HEK293 (cell line): ENCODE results near the gene UGT1A10.

ENCODE experiments used
- CTCF ChIP-seq: fragments of 450-650 bp; formaldehyde crosslinking; IDR thresholded peaks from 2 replicates; pipeline ENCODE4 v1.5.1; 2016; ENCODE audit warnings: missing biosample characterization, missing genetic modification characterization
- KLF16 ChIP-seq: fragments of 450-650 bp; formaldehyde crosslinking; IDR thresholded peaks from 2 replicates; pipeline ENCODE4 v1.5.1; 2017; ENCODE audit warnings: missing biosample characterization, missing genetic modification characterization
- ZNF416 ChIP-seq: fragments of 450-650 bp; formaldehyde crosslinking; IDR thresholded peaks from 2 replicates; pipeline ENCODE4 v1.5.1; 2016; ENCODE audit warnings: missing biosample characterization, missing genetic modification characterization
- ZNF777 ChIP-seq: fragments of 450-650 bp; formaldehyde crosslinking; IDR thresholded peaks from 2 replicates; pipeline ENCODE4 v1.5.1; 2017; ENCODE audit warnings: missing biosample characterization, missing genetic modification characterization, borderline replicate concordance
- ZNF830 ChIP-seq: fragments of 450-650 bp; IDR thresholded peaks from 2 replicates; pipeline ENCODE4 v1.5.0; 2018; ENCODE audit warnings: missing biosample characterization, missing genetic modification characterization, low read depth, mild to moderate bottlenecking, moderate library complexity
- TF ChIP-seq, protein P1 (sequence below): IDR thresholded peaks from 2 replicates; pipeline ENCODE4 v1.6.1; 2011; ENCODE audit warnings: mild to moderate bottlenecking, low read depth, low read length, borderline replicate concordance

- no peak for TF ChIP-seq ZNF830
- no peak for TF ChIP-seq CTCF
- TF ChIP-seq ZNF777 (tag by site-specific recombination): no peak
- TF ChIP-seq KLF16 (tag by site-specific recombination): no peak
- TF ChIP-seq, protein P1, sequence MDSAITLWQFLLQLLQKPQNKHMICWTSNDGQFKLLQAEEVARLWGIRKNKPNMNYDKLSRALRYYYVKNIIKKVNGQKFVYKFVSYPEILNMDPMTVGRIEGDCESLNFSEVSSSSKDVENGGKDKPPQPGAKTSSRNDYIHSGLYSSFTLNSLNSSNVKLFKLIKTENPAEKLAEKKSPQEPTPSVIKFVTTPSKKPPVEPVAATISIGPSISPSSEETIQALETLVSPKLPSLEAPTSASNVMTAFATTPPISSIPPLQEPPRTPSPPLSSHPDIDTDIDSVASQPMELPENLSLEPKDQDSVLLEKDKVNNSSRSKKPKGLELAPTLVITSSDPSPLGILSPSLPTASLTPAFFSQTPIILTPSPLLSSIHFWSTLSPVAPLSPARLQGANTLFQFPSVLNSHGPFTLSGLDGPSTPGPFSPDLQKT: no peak
- no peak for TF ChIP-seq ZNF416 (tag by site-specific recombination)
These were observed 136.3 kb downstream of the UGT1A10 start for GRCh38 chr2:233772583-233772982.
